Right forelimb (tissue), 1 donor: ENCODE results near the gene DMWD.

Experiments used
- DNase-seq: peaks from one replicate; pipeline ENCODE4 v3.0.0-alpha.2; 2018

DMWD gene

GRCh38 chr19:45792470-45793177, at the start of gene DMWD:
Gene DMWD (minus strand): TSS chr19:45792845. CDS start chr19:45792756, 89 bp downstream.
- peak; percentile 100 for DNase-seq

- no peak for DNase-seq
Measured at GRCh38 chr19:45842198-45842597, 49.6 kb upstream of the DMWD start.

GRCh38 chr19:45834970-45835369, 42.3 kb upstream of the DMWD start:
- no peak for DNase-seq

- no peak for DNase-seq
Measured at GRCh38 chr19:45828945-45829344, 36.3 kb upstream of the DMWD start.

- DNase-seq: no peak
Measured at GRCh38 chr19:45828523-45828922, 35.9 kb upstream of the DMWD start.

- no peak for DNase-seq
Measured at GRCh38 chr19:45827459-45828093, 34.9 kb upstream of the DMWD start.

GRCh38 chr19:45826934-45827333, 34.3 kb upstream of the DMWD start:
- no peak for DNase-seq

- no peak for DNase-seq
Measured at GRCh38 chr19:45825917-45826893, 33.6 kb upstream of the DMWD start.

- no peak for DNase-seq
Measured at GRCh38 chr19:45825263-45825605, 32.6 kb upstream of the DMWD start.

- peak; percentile 35 for DNase-seq
Measured at GRCh38 chr19:45824531-45825262, 32.1 kb upstream of the DMWD start.

- DNase-seq: peak; percentile 34
Measured at GRCh38 chr19:45824041-45824471, 31.4 kb upstream of the DMWD start.

- no peak for DNase-seq
Measured at GRCh38 chr19:45823182-45823581, 30.5 kb upstream of the DMWD start.

- no peak for DNase-seq
Measured at GRCh38 chr19:45822716-45823115, 30.1 kb upstream of the DMWD start.

- DNase-seq: no peak
Measured at GRCh38 chr19:45821570-45821969, 28.9 kb upstream of the DMWD start.

GRCh38 chr19:45821103-45821521, 28.5 kb upstream of the DMWD start:
- DNase-seq: no peak

GRCh38 chr19:45820413-45821102, 27.9 kb upstream of the DMWD start:
- no peak for DNase-seq

GRCh38 chr19:45819769-45820168, 27.1 kb upstream of the DMWD start:
- no peak for DNase-seq

GRCh38 chr19:45817725-45818301, 25.2 kb upstream of the DMWD start:
- no peak for DNase-seq

- DNase-seq: peak; percentile 94
Measured at GRCh38 chr19:45817010-45817724, 24.5 kb upstream of the DMWD start.

GRCh38 chr19:45816236-45817009, 23.8 kb upstream of the DMWD start:
- peak; percentile 46 for DNase-seq
